ENCODE results near the gene ZSCAN10. TPM values are rescaled to one million over a fixed set of nuclear protein-coding genes. Genes with fewer than 3 reads are reported as not detected.

The ZSCAN10 gene
- total and polyA plus RNA-seq, 7 donors, result 0.07 to 0.16 TPM; not detected in 5

GRCh38 chr16:3065742-3066439, 33.2 kb downstream of the ZSCAN10 start:
- intact Hi-C loops (cut with DNase I), result no loop called here
- H3K27ac ChIP-seq, result peak overlapping the region; percentile 78

DNA sequence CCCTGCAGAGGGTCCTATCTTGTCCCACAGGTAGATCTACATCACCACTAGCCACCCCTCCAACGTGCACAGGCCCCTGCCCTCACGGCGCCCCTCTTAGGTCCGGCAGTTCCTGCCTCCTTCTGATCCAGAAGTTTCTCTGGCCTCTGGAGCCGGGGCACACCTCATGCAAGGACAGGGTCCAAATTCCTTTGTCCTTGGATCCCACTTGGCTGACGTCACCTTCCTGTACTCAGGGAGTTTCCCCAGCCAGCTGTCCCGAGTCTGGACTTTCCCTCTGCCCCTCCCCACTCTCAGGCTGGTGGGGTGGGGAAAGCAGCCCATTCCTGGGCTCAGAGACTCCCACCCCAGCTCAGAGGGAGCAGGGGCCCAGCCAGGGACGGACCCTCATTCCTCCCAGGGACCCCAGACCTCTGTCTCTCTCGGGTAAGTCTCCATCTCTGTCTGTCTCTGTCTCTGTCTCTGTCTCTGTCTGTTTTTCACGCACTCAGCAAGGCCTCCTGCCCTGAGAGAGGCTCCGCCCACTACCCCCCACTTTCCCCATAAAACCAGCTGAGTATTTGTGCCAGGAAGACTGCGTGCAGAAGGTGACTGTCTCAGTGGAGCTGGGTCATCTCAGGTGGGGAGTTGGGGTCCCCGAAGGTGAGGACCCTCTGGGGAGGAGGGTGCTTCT, 33.9 kb downstream of the ZSCAN10 start, which contains the start of gene IL32:
Gene IL32 (plus strand): TSS at position 572 of the 673 bp plus-strand sequence. CDS start 172 bp downstream, outside the sequence.
- Histone ChIP-seq H3K27ac (peak within 1 kb of the TSS; percentile 78), H3K36me3 (ENCODE audit: insufficient read depth in 1 of 2, low read depth in 1 of 2) (peaks cover 0 to 13% of the 10 kb centered on the region in 2 donors), H3K4me3 (peak within 1 kb of the TSS; percentile 73), H3K27me3 (ENCODE audit: insufficient read depth in 3 of 3, low read length in 2 of 3) (no peaks in the 10 kb centered on the region), H3K4me1 (peaks cover 41% of the 10 kb centered on the region), H3K9me3 (no peaks in the 10 kb centered on the region)
- no peak for TF ChIP-seq CTCF (IDR thresholded peaks at IDR 0.05)
- intact Hi-C loops (cut with DNase I), result no loop called here
- WGBS, 3 donors, result 10 to 34% (median 20%) methylated on average over 13 of the region's 13 CpGs
- DNase-seq, result peak in 1 of 2 donors; percentile 48
- peak; percentile 53 to 87 (median 68) for ATAC-seq

More at GRCh38 chr16:3065742-3066439, 33.2 kb downstream of the ZSCAN10 start:
- H3K4me1 ChIP-seq, result peaks cover 34% of the 10 kb centered on the region
- peaks cover 0 to 13% of the 10 kb centered on the region in 2 donors for H3K36me3 ChIP-seq (ENCODE audit: insufficient read depth in 1 of 2, low read depth in 1 of 2)
- no peaks in the 10 kb centered on the region for H3K27me3 ChIP-seq (ENCODE audit: insufficient read depth in 3 of 3, low read length in 2 of 3)
- TF ChIP-seq CTCF (IDR thresholded peaks at IDR 0.05), result no peak
- ATAC-seq (peak in 2 of 4 donors; percentile 18 to 35), DNase-seq (no peak)
- H3K4me3 ChIP-seq, result peak overlapping the region; percentile 73
- 15 to 37% (median 20%) methylated on average over 22 to 26 of the region's 26 CpGs for WGBS, 3 donors
- H3K9me3 ChIP-seq, result no peaks in the 10 kb centered on the region

- intact Hi-C loops (cut with DNase I), result loop anchor here (5.0 kb wide), 1 partner anchor 33 kb away; the partner anchor contains the start of gene ZSCAN10 (in 2 of the 2)
- TF ChIP-seq CTCF (IDR thresholded peaks at IDR 0.05), result no peak
- Histone ChIP-seq H3K27me3 (ENCODE audit: insufficient read depth in 3 of 3, low read length in 2 of 3) (no peaks in the 10 kb centered on the region), H3K27ac (peak overlapping the region; percentile 78), H3K9me3 (no peaks in the 10 kb centered on the region), H3K4me3 (no peak overlapping the region), H3K36me3 (ENCODE audit: insufficient read depth in 1 of 2, low read depth in 1 of 2) (peaks cover 0 to 13% of the 10 kb centered on the region in 2 donors), H3K4me1 (peaks cover 48% of the 10 kb centered on the region)
- 90 to 98% (median 94%) methylated on average over 8 of the region's 8 CpGs for WGBS, 3 donors
- ATAC-seq (no peak), DNase-seq (no peak)
Measured at GRCh38 chr16:3063625-3064386, 35.3 kb downstream of the ZSCAN10 start.

DNA sequence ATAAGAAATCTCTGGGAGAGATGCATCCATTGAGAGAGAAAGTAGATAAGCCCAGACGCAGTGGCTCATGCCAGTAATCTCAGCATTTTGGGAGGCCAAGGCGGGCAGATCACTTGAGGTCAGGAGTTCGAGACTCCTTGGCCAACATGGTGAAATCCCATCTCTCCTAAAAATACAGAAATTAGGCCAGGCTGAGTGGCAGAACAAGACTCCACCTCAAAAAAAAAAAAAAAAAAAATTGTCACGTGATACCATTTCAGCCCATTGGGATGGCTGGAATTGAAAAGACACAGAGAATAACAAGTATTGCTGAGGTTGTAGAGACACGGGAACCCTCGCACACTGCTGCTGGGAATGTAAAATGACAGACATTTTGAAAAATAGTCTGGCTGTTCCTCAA, 36.5 kb downstream of the ZSCAN10 start:
- WGBS, 3 donors, result 43 to 77% (median 52%) methylated on average over 6 of the region's 6 CpGs
- DNase-seq (no peak), ATAC-seq (peak in 1 of 4 donors; percentile 1)
- Histone ChIP-seq H3K9me3 (no peaks in the 10 kb centered on the region), H3K27ac (peak overlapping the region; percentile 33), H3K27me3 (ENCODE audit: insufficient read depth in 3 of 3, low read length in 2 of 3) (no peaks in the 10 kb centered on the region), H3K4me3 (no peak overlapping the region), H3K36me3 (ENCODE audit: insufficient read depth in 1 of 2, low read depth in 1 of 2) (peaks cover 0 to 2% of the 10 kb centered on the region in 2 donors), H3K4me1 (peaks cover 49% of the 10 kb centered on the region)
- TF ChIP-seq CTCF (IDR thresholded peaks at IDR 0.05), result no peak
- intact Hi-C loops (cut with DNase I), result loop anchor here (5.0 kb wide), 1 partner anchor 35 kb away; the partner anchor contains the start of gene ZSCAN10 (in 2 of the 2)

All from psoas muscle (tissue), 8 donors.